Stimulated activated CD8-positive, alpha-beta memory T cell treated with anti-CD3 and anti-CD28 coated beads, Interleukin-15, amount 100 ng/mL, for 4 hours (primary cell): Measurements from ENCODE around the gene SGTA.
A peak's percentile ranks its signal among the peaks of the same experiment; 100 is the strongest.
"Not testable (repeated sequence)": the region's sequence is repeated elsewhere in the genome, so short reads cannot be mapped to it uniquely, and the experiment has no call there.

ENCODE experiments used
- DNase-seq, 2 donors: peaks; one replicate each; pipeline ENCODE4 v3.0.0-alpha.2; 2020; ENCODE audit warnings: low read depth in 2 of 2

SGTA gene

GRCh38 chr19:2795827-2796658 lies 13.0 kb upstream of the SGTA start:
- DNase-seq, result no peak

DNA sequence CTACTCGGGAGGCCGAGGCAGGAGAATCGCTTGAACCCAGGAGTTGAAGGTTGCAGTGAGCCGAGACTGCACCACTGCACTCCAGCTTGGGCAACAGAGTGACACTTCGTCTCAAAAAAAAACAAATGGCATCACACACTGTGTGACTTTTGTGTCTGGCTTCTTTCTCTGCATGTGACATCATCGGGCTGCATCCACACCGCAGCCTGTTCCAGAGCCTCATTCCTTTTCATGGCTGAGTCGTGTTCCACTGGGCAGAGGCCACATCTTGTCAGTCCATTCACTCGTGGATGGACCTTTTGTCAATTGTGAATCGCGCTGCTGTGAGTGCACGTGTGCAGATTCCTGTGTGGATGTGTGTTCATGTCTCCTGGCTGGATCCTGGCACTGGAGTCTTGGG lies 10.5 kb upstream of the SGTA start:
- DNase-seq, result no peak

DNA sequence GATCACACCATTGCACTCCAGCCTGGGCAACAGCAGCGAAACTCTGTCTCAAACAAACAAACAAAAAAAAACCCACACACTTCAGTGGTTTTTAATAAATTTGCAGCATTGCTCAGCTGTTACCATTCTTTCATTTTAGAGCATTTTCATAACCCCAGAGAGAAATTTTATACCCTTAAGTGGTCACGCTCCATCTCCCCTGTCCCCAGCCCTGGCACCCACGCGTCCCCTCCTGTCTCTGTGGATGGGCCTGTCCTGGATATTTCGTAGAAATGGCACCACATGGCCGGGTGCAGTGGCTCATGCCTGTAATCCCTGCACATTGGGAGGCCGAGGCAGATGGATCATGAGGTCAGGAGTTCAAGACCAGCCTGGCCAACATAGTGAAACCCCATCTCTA lies 10.1 kb upstream of the SGTA start:
- DNase-seq, result no peak

- not testable (repeated sequence) for DNase-seq
Observed at GRCh38 chr19:2792666-2793065, 9.6 kb upstream of the SGTA start.

GRCh38 chr19:2791876-2792275 lies 8.8 kb upstream of the SGTA start:
- DNase-seq, result no peak

DNA sequence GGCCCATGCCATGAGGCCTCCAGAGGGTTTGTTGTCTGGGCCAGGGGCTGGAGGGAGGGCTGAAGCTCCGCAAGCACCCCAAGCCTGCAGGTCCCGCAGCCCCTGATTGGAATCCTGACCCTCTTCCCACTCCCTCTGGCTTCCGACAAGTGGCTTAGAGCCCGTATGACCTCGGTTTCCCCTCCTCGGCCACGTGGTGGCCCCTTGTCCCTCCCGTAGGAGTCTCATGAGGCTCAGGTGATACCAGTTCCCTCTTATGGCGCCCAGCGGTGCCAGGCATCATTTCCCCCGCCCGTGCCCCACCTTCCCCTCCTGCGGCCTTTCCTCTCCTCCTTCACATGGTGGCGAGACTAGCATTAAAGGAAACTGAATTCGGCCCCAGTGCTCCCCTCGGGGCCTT lies 8.4 kb upstream of the SGTA start:
- no peak for DNase-seq

DNA sequence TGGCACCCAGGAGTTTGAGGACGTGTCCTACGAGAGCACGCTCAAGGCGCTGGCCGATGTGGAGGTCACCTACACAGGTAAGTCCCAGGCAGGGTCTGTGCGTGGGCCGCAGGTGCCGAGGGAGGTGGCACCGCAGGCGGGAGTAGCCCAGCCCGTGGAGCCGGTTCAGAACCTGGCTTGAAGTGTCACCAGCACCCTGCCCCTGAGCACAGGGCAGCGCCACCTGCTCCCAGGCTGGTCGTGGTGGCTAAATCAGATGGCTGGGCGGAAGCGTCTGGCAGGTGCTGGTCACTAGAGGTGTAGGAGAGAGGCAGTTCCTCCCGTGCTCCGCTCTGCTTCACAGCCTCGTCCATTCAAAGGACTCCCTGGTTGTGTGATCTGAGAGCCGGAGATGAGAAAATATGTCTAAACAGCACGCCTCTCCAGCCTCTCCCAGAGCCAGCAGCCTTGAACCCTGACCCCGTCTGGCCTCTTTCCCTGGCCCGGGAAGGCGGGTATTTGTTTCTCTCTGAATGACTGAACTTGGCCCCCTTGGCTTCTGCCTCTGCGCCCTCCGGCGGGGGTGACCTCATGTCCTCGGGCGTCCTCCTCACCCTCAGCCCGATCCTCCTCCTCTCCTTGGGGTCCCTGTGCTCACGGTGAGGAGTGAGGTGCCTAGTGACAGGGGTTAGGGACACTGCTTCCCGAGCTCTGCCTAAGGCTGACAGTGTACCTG lies 7.6 kb upstream of the SGTA start:
- DNase-seq, result no peak

DNA sequence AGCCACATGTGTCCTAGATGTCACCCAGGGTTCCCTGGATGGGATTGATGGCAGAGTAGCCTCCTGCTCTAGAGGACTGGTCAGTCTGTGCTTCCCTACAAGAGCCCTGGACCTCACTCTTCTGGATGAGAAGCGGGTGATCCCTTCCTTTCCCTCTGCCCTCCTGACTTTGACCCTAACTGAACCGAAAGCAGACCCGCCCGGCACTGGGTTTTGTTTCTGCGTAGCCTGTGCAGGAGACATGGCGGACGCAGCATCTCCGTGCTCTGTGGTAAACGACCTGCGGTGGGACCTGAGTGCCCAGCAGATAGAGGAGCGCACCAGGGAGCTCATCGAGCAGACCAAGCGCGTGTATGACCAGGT lies 7.1 kb upstream of the SGTA start:
- DNase-seq, result no peak

DNA sequence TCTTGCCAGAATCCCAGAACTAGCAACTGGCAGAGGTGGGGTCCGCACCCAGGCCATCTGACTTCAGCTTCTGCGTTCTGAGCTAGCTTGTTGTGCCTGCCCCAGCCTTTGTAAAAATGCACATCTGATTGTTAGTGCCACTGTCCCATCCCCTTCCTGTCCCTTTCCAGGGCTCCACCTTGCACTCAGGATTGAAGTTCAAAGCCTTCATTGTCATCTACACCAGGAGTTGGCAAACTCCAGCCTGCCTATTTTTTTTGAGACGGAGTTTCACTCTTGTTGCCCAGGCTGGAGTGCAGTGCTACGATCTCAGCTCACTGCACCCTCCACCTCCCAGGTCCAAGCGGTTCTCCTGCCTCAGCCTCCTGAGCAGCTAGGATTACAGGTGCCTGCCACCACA lies 5.2 kb upstream of the SGTA start:
- no peak for DNase-seq

GRCh38 chr19:2787115-2787514 lies 4.0 kb upstream of the SGTA start:
- DNase-seq, result no peak

DNA sequence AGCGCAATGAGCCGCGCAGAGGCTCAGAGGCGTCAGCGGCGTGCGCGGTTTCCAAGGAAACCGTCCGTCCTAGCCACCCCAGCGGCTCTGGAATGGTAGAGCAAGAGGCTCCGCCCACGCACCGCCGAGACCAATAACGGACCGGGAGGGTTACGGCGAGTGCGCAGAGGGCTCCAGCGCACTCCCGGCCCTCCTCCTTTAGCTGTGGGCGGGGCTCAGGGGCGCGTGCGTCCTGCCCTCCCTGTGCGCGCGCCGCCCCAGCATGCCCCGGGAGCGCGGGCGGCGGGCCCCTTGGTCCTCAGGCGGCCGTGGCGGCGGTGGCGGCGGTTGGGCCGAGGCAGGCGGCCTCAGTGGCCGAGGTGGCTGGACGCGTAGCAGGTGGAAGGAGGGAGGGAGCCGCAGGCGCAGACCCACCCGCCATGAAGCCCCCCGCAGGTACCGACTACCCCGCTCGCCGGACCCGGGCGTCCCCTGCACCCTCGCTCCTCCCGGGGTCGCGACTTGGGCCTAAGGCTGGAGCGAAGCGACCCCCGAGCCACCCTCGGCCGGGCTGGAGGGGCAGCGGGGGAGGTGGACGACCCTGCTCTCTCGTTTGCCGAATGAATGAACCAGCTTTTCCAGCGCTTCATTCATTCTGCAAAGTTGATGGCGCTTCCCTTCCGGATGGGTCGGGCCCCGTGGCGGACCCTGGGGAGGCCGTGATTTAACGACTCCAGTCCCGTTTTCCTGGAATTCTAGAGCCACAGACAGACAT lies 2.3 kb upstream of the SGTA start, which contains the start of gene THOP1:
THOP1 (plus strand) TSS at position 260 of the 754 bp plus-strand sequence; CDS start at position 420, 160 bp downstream.
- peak; percentile 95 to 99 for DNase-seq

- no peak for DNase-seq
Observed at GRCh38 chr19:2783781-2784145, 690 bp upstream of the SGTA start.

DNA sequence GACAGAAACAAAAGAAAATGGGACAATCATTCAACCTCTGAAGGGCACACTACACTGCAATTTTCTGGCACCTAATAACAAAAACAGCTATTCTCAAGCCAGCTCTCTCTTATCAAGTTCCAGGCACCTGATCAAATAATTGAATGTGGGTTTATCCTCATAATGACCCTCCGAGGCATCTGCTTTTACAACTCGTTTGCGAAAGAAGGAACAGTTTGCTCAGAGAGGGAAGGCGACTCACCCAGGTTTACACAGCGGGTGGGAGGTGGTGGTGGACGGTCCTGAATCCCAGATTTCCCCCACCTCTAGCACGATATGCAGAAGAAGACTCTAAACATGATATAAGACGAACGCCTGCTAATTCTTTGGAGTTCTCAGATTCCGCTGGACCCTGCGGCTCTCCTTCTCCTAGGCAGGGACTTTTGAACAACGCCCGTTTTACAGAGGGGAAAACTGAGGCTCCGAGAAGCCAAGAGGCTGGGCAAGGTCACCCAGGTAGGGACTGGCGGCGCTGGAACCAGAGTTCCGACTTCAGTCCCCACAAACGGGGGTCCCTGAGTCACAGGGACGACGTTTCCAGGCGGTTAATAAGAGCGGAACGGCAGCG lies 641 bp downstream of the SGTA start:
- DNase-seq, result no peak

GRCh38 chr19:2780284-2780683 lies 2.8 kb downstream of the SGTA start:
- DNase-seq, result no peak

DNA sequence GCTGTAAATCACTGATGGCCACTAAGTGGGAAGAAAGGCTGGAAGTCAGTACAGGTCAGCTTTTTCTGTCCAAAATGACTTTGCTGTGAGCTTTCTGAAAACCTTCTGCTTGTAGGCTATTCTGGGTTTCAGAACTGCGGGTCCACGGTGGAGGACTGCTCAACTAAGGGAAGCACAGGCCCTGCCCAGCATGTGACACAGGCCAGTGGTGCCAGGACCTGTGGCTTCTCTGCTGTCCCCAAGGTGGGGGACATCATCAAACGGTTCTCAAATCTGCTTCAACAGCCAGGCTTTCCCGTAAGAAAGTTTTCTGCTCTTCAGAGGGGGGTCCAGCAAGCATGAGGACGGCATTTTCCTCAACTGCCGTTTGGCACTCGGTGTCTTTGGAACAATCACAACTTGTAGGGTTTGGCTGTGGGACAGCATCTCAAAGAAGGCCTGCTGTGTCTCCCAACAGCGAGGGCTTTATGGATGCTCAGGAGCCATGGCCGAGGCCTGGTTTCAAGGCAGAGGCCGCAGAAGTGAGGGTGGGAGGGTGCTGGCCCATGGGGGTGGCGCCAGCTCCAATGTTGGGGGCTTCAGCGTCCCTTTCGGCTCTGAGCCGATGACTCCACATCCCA lies 3.8 kb downstream of the SGTA start:
- DNase-seq, result no peak

- no peak for DNase-seq
Observed at GRCh38 chr19:2777952-2778683, 5.0 kb downstream of the SGTA start.

DNA sequence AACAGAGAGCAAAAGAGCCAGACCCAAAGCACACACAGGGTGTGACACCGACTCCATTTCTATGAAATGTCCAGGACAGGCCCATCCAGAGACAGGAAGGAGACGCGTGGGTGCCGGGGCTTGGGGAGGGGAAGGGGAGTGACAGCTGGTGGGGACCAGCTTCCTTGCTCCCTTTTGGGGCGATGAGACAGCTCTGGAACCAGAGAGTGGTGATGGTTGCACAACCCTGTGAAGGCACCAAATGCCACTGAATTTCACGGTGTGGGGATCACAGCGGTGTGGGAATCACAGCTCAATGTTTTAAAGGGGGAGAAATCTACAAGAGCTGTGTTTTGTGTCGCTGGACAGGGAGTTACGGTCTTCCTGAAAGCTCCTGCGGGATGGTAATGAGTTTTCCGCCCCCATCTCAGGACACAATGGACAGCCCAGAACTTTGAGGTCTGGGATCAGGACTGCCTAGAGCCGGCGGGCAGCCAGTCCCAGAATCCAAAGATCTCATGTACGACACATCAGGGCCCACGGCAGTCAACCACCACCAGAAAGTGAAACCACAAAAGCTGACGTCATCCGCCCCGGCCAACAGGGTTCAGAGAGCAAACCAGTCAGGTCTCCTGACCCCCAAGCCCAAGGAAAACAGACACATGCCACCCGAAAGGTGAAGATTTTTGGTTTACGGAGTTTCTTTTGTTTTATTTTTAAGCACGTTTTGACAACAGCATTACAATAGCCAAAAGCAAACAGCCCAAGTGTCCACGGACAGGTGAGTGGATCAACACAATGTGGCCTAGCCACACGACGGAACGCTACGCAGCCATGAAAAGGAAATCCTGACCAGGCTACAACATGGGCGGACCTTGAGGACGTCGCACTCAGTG lies 7.3 kb downstream of the SGTA start:
- DNase-seq, result peak; percentile 42 to 54

GRCh38 chr19:2774953-2775555 lies 8.0 kb downstream of the SGTA start:
- no peak for DNase-seq

- no peak for DNase-seq
Observed at GRCh38 chr19:2774083-2774679, 8.9 kb downstream of the SGTA start.
